Measurements from ENCODE around the gene EFCAB9.

- no peak for TF ChIP-seq MAX (IDR thresholded peaks at IDR 0.05)
- TF ChIP-seq CTCF (IDR thresholded peaks at IDR 0.05; ENCODE audit: low read depth, low read length, missing input control): no peak
- no peak for TF ChIP-seq TAF1 (conservative IDR thresholded peaks at IDR 0.05)
- TF ChIP-seq REST (IDR thresholded peaks at IDR 0.05): no peak
- no peak for TF ChIP-seq ZBTB33 (IDR thresholded peaks at IDR 0.05)
- TF ChIP-seq EGR1 (IDR thresholded peaks at IDR 0.05; ENCODE audit: low read depth in 2 of 2): no peak
- TF ChIP-seq GABPA (IDR thresholded peaks at IDR 0.05 in 1 of 2, conservative IDR thresholded peaks at IDR 0.05 in 1 of 2): no peak
- no peak for TF ChIP-seq SP1 (IDR thresholded peaks at IDR 0.05)
- no peak for TF ChIP-seq JUND (IDR thresholded peaks at IDR 0.05)
These were observed 23.7 kb upstream of the EFCAB9 start for GRCh38 chr5:172170251-172170701.
